NCI-H2196 (cell line): ENCODE data around the gene SFTPD.
"Not testable (repeated sequence)": the region's sequence is repeated elsewhere in the genome, so short reads cannot be mapped to it uniquely, and the experiment has no call there.

Source experiments
- DNase-seq: peaks from one replicate; lab custom pipeline; 2025; ENCODE audit not compliant: unreplicated experiment; lab: John Stamatoyannopoulos, UW

The SFTPD gene

DNA sequence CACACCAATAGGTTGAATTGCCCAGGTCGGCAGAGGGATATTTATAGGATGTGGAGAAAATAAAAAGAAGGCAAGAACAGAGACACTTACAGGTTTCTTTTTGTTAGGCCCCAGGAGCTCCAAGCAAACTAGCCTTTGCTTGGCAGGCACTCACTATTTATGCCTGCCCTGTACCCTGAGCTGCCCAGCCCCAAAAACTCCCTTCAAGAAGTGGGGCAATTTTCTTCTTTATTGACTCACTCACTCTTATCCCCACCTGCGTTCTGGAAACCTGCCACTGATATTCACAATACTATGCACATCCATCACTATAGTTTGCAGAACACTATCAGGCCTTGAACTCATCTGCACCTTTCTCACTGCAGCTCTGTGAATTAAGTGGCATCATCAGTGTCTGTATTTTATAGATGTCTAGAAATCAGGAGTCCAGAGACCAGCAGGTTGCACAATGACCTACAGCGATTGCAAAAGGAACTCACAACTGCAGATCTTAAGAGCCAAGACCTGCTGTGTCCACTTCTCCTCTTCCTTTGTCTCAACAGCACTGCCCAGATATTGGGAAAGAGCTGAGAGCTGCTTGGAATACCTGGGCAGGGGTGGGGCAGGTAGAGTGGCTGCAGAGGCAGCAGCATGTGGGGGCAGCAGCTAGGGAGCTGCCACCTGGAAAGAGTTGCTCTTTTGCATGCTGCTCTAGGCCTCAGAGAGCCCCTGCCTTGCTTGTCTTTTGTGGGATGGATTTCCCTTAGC, at the start of gene SFTPD:
Gene SFTPD, minus strand, starts transcription at position 130 of the 747 bp plus-strand sequence. CDS start 2,446 bp downstream, outside the sequence.
- no peak for DNase-seq

- DNase-seq = peak; percentile 45
These were observed 47.2 kb upstream of the SFTPD start for GRCh38 chr10:79995979-79996634.

GRCh38 chr10:79994556-79994955, 45.7 kb upstream of the SFTPD start:
- no peak for DNase-seq

DNA sequence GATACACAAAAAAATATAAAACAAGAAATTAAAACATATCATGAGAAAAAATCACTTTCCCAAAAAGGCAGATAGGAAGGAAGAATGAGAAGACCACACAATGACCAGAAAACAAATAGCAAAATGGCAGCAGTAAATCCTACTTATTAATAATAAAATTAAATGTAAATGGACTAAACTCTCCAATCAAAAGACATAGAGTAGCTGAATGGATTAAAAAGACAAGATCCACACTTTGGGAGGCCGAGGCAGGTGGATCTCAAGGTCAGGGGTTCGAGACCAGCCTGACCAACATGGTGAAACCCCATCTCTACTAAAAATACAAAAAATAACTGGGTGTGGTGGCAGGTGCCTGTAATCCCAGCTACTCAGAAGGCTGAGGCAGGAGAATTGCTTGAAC, 39.3 kb upstream of the SFTPD start:
- DNase-seq = not testable (repeated sequence)

DNA sequence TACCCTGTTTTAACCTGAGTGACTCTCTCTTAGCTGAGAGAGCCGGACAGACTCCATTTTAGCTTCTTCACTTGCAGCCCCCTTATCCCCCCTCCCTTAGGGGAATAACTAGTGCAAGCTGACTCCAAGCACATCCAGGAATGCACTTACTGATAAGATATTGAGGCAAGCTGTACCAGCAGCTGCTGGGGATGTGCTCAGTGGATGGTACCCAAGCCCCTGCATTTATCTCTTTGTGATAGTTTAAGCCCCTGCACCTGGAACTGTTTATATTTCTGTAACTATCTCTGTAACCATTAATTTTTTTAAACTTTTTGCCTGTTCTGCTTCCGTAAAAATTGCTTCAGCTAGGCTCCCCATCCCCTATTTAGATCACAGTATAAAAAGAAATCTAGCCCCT, 37.8 kb upstream of the SFTPD start:
- DNase-seq = not testable (repeated sequence)

- no peak for DNase-seq
These were observed 36.7 kb upstream of the SFTPD start for GRCh38 chr10:79985481-79986072.

GRCh38 chr10:79984851-79985250, 35.9 kb upstream of the SFTPD start:
- DNase-seq = no peak

DNA sequence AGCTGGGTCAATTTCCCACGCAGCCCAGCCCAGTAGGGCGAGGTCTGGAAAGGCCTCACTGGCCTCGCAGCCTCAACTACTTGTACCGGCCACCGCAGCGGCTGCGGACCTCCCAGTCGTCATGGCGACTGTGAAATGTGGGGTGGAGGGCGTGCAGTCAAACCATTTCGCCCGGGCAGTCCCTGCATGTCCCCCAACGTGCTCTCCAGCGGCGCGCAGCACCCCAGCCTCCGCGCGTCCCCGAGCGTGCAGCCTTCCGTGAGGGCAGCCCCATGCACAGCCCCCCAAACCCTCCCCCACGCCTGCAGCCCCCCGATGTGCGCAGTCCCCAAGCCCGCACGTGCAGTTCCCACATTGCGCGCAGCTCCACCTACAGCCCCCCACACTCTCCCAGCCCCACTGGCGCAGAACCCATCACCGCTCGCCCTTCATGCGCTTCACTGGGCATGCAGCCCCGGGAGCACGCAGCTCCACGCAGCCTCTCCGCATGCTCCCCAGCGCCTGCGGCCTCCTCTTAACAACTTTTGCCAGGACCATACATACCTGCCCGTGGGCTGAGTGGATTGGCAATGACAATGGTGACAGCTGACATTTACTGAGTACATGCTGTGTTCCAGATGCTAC, 34.5 kb upstream of the SFTPD start:
- DNase-seq = no peak

DNA sequence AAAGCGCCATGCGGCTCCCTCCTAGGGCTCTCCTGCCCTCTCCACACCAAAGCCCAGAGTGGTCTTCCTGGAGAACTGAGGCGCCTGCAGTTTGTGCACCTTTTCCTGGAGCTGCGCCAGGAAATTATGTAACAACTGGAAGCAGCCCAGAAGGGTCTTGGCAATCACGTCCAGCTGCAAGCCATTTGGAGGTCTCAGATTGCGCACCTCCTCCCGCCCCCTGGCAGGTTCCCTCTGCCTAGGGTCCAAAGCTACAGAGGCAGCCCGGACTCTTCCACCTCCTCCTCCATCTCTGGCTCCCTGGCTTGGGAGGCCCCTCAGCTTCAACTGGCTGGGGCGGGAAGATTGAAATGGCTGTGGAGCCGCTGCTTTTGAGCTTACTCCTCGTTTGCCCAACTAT, 34.0 kb upstream of the SFTPD start:
- no peak for DNase-seq

DNA sequence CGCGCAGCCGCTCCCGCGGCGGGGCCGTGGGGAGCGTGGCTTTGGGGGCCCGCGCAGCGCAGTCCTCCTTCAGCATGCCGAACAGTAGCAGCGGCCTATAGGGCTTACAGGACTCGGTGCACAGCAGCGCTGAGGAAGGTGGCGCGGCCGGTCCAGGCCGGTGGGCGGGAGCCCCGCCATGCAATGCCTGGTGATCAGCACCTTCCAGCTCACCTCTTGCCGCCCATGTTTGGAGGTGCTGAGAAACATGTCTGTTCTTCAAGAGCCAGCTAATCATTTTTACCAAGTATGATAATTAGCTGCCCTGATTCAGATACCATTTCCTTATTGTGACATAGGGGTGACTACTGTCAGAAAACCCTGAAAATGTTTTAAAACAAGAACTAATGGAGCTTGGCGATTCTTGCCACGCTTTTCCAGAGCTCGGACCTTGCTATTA, 33.5 kb upstream of the SFTPD start:
- DNase-seq = no peak

DNA sequence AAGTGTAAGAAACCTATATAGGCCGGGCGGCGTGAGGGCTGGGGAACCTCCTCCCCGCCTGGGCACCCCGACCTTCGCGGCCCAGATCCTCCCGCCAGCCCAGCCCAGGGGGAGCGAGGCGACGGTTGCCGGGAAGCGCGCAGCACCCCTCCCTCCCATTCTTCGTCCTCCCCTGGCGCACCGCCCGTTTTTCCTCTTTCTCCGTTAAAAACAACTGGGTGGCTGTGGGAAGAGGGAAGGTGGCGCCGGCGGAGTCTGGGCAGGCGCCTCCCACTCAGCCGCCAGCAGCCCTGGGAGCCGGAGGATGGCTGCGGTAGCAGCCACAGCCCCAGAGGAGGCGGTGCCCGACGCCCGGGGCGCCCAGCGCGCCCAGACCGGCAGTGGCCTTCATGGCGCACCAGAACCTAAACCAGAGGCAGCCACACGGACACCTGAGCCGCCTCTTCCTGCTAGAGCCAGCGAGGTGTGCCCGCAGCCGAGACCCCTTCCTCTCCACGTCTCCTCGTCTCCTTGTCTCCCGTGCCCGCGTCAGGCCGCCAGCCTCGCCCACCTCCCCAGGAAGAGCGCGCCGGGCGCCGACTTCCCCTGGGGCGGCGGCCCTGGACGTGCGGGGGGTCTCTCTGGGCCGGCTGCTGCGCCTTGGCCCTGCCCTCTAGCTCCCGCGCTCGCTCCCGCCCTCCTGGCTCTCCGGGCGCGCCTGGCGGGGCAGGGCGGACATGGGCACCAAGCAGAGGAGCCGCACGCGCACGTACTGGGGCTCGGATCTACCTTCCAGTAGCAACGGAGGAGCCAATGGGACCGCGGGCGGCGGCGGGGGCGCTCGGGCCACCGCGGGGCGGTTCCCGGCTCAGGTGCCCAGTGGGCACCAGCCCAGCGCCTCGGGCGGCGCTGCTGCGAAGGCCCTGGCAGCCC, 32.8 kb upstream of the SFTPD start:
- peak; percentile 50 for DNase-seq

DNA sequence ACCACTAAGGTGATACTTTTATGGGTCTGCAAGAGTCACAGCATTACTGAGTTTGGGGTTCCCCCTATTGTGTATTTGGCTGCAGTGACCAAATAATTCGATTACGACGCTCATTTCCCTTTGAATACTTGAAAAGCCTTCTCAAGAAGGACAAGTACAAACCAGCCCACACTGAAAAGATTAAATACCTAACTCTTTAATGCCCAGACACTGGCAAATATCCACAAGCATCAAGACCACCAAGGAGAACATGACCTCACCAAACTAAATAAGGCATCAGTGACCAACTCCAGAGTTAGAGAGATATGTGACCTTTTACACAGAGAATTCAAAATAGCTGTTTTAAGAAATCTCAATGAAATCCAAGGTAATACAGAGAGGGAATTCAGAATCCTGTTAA, 31.8 kb upstream of the SFTPD start:
- no peak for DNase-seq

DNA sequence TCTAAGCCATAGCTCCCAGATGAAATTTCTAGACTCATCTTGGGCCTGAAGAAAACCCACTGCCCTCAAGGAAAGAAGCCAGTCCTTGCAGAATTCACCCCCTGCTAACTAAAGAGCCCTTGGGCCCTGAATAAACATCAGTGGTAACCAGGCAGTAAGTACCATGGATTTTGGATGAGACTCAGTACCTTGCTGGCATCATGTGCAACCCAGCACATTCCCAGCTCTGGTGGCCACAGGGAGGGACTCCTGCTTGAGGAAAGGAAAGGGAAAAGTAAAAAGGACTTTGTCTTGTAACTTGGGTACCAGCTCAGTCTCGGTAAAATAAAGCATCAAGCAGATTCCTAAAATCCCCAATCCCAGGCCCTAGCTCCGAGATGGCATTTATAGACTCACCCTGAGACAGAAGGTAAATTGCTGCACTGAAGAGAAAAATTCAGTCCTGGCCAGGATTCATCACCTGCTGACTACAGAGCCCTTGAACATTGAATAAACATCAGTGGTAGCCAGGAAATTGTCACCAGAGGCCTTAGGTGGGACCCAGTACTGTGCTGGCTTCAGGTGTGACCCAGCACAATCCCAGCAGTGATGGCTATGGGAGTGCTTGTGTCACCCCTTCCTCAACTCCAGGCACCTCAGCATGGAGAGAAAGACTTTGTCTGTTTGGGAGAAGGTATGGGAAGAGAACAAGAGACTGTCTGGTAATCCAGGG, 31.2 kb upstream of the SFTPD start:
- no peak for DNase-seq

GRCh38 chr10:79979310-79979975, 30.5 kb upstream of the SFTPD start:
- no peak for DNase-seq

DNA sequence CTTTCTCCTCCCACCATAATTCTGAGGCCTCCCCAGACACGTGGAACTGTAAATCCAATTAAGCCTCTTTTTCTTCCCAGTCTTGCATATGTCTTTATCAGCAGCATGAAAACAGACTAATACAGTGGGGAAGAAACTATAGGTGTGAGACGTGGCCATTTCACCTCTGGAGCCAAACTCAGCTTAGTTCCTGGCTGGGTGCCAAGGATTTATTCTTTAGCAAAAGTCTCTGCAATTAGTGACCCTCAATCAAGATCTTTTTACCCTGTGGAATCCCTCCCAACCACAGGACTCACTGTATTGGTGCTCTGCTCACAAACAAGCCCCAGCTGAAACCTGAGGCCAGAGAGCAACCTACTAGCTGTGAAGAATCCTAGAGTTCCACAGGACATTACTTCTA, 28.1 kb upstream of the SFTPD start:
- DNase-seq = no peak

DNA sequence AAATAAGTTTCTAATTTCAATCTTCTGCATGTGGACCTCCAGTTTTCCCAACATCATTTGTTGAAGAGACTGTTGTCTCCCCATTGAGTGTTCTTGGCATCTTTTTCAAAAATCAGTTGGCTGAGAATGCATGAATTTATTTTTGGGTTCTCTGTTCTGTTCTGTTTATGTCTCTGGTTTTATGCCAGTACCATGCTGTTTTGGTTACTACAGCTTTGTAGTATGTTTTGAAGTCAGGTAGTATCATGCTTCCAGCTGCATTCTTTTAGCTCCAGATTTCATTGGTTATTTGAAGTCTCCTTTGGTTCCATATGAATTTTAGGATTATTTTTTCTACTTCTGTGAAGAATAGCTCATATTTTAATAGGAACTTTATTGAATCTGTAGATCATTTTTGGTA, 21.2 kb upstream of the SFTPD start:
- no peak for DNase-seq

- no peak for DNase-seq
These were observed 999 bp downstream of the SFTPD start for GRCh38 chr10:79947787-79948424.

GRCh38 chr10:79947083-79947415, 1.9 kb downstream of the SFTPD start:
- DNase-seq = peak; percentile 2
